Left kidney (tissue), 8 donors: Measurements from ENCODE around the gene PDIA4. TPM values are rescaled to one million over a fixed set of nuclear protein-coding genes. Genes with fewer than 3 reads are reported as not detected.
"Not testable (repeated sequence)": the region's sequence is repeated elsewhere in the genome, so short reads cannot be mapped to it uniquely, and the experiment has no call there.

ENCODE experiments used
- DNase-seq: peaks from one replicate; pipeline ENCODE4 v3.0.0-alpha.2; 2013
- long read RNA-seq, 8 donors: transcript quantifications; one replicate each; lab custom pipeline, GENCODE V29; 2026
- polyA plus RNA-seq: library from polyadenylated mRNA; unstranded; fragments of 120-200 nt; gene quantifications from one replicate; pipeline ENCODE4 v1.2.1, GENCODE V29; 2013; ENCODE audit not compliant: insufficient read length

PDIA4 gene, protein sequence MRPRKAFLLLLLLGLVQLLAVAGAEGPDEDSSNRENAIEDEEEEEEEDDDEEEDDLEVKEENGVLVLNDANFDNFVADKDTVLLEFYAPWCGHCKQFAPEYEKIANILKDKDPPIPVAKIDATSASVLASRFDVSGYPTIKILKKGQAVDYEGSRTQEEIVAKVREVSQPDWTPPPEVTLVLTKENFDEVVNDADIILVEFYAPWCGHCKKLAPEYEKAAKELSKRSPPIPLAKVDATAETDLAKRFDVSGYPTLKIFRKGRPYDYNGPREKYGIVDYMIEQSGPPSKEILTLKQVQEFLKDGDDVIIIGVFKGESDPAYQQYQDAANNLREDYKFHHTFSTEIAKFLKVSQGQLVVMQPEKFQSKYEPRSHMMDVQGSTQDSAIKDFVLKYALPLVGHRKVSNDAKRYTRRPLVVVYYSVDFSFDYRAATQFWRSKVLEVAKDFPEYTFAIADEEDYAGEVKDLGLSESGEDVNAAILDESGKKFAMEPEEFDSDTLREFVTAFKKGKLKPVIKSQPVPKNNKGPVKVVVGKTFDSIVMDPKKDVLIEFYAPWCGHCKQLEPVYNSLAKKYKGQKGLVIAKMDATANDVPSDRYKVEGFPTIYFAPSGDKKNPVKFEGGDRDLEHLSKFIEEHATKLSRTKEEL
- polyA plus RNA-seq, result 175 TPM
- long read RNA-seq, donor 1, transcript PDIA4-201 (10 exons, 2,903 nt), result major isoform, 41 of 221 reads
- long read RNA-seq, donor 1, partial matches to known transcripts, result 179 of 221 reads
- long read RNA-seq, donor 1, other reads (novel, unspliced or antisense), result 0 of 221 reads
- long read RNA-seq, donor 2, transcript PDIA4-201 (10 exons, 2,903 nt), result major isoform, 43 of 139 reads
- long read RNA-seq, donor 2, partial matches to known transcripts, result 92 of 139 reads
- long read RNA-seq, donor 2, other reads (novel, unspliced or antisense), result 0 of 139 reads
- long read RNA-seq, donor 3, transcript PDIA4-201 (10 exons, 2,903 nt), result major isoform, 27 of 112 reads
- long read RNA-seq, donor 3, transcript PDIA4-203 (3 exons, 632 nt), result minor isoform, 6 of 112 reads
- long read RNA-seq, donor 3, partial matches to known transcripts, result 79 of 112 reads
- long read RNA-seq, donor 3, other reads (novel, unspliced or antisense), result 0 of 112 reads
- long read RNA-seq, donor 4, partial matches to known transcripts, result 5 of 7 reads
- long read RNA-seq, donor 4, other reads (novel, unspliced or antisense), result 0 of 7 reads
- long read RNA-seq, donor 5, transcript PDIA4-201 (10 exons, 2,903 nt), result major isoform, 57 of 138 reads
- long read RNA-seq, donor 5, partial matches to known transcripts, result 70 of 138 reads
- long read RNA-seq, donor 5, other reads (novel, unspliced or antisense), result 8 of 138 reads
- long read RNA-seq, donor 6, transcript PDIA4-201 (10 exons, 2,903 nt), result major isoform, 29 of 184 reads
- long read RNA-seq, donor 6, partial matches to known transcripts, result 153 of 184 reads
- long read RNA-seq, donor 6, other reads (novel, unspliced or antisense), result 0 of 184 reads
- long read RNA-seq, donor 7, transcript PDIA4-203 (3 exons, 632 nt), result minor isoform, 8 of 187 reads
- long read RNA-seq, donor 7, transcript PDIA4-201 (10 exons, 2,903 nt), result major isoform, 59 of 187 reads
- long read RNA-seq, donor 7, partial matches to known transcripts, result 120 of 187 reads
- long read RNA-seq, donor 7, other reads (novel, unspliced or antisense), result 0 of 187 reads
- long read RNA-seq, donor 8, transcript PDIA4-201 (10 exons, 2,903 nt), result major isoform, 22 of 51 reads
- long read RNA-seq, donor 8, partial matches to known transcripts, result 24 of 51 reads
- long read RNA-seq, donor 8, other reads (novel, unspliced or antisense), result 5 of 51 reads

DNA sequence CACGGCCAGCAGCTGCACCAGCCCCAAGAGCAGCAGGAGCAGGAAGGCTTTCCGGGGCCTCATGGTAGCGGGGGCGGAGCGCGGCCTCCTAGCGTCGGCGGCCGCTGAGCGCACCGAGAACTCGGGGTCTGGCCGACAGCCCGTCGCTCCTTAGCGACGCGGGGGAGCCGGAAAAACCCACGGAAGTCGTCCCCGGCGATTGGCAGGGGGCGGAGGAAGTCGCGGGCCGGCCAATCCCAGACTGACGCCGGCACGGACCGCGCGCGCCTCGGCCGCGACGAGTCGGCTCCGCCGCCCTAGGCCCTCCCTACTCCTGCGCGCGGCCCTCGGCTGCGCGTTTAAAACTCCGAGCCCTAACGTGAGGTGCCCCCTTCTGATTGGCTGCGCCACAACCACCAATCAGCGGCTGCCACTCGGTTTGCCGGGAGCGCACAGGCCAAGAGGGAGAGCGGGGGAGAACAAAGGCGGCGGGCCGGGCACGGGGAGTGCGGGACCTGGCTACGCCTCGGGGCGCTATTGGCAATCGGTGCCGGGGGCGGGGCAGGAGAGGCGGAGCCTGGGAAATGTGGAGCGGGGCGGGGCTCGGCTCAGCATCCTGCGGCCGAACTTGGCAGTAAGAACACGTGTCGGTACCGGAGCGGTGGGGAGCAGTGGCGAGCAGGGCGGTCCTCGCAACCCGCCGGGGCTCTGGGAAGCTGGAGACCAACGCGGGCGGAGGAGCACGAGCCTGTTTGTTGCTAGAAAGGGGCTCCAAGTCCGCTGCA lies at the start of gene PDIA4:
Gene PDIA4 (minus strand): TSS at position 160 of the 764 bp plus-strand sequence. CDS start 97 bp downstream, at position 63.
- DNase-seq, result peak; percentile 99

DNA sequence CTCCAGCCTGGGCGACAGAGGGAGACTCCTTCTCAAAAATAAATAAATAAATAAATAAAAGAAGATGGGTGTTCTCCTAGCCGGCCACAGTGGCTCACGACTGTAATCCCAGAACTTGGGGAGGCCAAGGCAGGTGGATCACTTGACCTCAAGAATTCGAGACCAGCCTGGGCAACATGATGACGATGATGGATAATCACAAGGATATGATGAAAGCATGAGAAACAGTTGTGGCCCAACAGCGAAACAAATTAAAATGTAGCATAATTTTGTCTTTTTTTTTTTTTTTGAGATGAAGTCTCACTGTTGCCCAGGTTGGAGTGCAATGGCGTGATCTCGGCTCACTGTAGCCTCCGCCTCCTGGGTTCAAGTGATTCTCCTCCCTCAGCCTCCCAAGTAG lies 49.3 kb upstream of the PDIA4 start:
- no peak for DNase-seq

DNA sequence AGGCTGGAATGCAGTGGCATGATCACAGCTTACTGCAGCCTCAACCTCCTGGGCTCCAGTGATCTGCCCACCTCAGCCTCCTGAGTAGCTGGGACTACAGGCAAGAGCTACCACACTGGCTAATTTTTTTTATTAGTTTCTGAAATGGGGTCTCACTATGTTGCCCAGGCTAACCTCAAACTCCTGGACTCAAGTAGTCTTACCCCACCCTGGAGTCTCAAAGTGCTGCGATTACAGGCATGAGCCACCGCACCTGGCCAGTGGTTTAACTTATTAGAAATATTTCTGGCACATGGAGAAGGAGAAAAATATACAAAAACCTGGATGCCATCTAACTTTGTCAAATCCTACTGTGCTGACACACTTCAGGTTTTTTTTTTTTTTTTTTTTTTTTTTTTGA lies 47.0 kb upstream of the PDIA4 start:
- DNase-seq, result no peak

DNA sequence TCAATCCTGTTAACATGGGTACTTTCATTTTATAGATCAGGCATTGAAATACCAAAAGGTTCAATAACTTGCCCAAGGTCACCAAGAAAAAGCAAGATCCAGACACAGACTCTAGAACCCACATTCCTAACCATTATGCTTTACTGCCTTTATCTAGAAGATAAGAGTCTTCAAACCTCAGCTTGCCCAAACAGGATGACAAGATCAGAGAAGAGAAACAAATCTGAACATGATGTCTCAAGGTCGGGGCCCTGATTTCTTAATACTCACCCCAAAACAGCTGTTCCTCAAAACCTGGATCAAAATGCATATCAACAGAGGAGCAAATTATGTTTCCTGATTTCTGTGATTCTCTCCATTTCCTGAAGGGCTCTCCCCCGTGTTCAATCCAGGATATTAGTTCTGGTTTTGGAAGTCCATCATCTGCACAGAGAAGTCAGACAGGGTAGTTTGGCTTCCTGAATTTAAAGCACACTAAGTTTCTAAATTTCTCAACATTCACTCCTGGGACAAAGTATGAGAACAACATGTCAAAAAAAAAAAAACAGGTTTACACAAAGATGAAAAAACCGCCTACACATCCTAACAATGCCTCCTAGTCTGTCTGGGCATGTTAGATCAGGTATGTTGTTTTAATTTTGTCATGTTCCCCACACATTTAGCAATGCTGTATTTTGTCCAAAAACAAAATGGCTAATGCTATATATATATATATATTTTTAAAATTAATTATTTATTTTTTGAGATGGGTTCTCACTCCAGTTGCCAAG lies 46.0 kb upstream of the PDIA4 start:
- DNase-seq, result no peak

DNA sequence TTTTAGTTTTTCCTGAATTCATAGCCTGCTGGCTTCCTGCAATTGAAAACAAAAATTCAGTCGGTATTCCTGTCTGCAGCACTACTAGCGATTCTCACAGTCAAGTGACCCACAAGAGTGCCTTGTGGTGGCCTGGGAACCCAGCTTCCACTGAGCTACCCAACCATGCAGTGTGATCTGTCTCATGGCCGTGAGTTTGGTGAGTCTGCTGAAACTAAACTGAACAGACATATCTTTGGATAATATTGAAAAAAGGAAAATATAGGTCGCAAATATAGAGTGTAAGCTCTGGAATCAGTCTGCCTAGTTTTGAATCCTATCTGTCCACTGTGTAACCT lies 44.1 kb upstream of the PDIA4 start:
- no peak for DNase-seq

DNA sequence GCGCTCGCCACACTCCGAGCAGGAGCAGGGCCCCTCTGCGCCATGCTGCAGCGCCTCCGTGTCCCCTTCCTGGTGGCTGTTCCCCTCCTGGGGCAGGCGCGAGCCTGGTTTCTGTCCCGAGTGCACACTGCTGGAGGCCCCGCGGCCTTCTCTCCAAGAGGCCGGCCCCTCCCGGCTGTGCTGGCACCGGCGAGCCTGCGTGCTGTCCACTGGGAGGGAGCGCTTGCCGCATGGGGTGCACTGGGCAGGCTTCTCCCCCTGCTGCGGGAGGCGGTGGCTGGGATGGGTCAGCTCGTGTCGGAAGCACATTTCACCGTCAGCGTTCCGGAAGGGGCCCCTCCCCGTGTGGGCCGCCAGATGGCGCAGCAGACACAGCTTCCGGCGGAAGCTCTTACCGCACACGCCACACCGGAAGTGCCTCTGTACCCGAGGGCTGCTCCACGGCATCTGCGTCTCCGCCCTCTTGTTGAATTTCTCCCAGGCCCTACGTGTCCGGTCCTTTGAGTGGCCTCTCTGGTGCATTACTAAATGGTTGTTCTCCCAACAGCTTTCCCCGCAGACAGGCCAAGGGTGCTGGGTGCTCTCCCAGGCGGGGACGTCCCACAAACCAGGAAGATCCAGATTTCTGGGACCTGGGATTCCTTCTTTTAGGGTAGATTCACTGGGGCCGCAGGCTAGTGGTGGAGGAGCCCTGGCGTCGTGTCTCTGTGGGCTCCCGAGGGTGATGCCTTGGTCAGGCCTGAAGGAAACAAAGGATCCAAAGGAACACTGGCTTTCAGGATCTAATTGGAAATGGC lies 43.5 kb upstream of the PDIA4 start:
- no peak for DNase-seq

DNA sequence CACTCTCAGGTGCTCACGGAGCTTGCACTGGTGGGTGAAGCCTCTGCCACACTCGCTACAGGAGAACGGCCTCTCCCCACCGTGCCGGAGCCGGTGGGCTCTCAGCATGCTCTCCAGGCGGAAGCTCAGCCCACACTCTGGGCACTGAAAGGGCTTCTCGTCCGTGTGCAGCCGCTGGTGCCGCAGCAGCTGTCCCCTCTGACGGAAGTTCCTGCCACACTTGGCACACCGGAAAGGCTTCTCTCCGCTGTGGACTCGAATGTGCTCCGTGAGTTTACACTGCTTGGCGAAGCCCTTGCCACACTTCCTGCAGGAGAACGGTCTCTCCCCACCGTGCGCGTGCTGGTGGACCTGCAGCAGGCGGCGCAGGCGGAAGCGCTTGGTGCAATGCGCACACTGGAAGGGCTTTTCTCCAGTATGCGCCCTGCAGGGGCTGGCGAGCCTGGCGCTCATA lies 42.9 kb upstream of the PDIA4 start:
- no peak for DNase-seq

DNA sequence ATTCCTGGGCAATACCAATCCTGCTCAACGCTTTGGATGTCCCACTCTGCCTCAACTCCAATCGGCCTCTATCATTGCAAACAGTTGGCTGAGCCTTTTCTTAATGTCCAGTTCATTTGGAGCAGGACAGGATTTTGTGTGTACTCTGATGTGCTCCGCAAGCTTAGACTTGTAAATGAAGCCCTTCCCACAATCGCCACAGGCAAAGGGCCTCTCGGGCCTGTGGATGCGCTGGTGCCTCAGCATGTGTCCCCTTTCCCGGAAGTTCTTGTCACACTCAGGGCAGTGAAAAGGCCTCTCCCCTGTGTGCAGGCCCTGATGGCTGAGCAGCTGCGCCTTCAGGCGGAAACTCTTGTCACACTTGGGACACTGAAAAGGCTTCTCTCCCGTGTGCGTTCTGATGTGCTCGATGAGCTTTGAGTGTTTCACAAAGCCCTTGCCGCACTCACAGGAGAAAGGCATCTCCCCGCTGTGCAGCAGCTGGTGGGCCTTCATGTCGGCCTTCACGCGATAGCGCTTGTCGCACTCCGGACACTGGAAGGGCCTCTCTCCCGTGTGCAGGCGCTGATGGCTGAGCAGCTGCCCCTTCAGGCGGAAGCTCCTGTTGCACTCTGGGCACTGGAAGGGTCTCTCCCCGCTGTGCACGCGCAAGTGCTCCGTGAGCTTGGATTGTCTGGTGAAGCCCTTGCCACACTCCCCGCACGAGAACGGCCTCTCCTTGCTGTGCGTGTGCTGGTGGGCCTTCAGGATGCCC lies 42.2 kb upstream of the PDIA4 start:
- DNase-seq, result no peak

DNA sequence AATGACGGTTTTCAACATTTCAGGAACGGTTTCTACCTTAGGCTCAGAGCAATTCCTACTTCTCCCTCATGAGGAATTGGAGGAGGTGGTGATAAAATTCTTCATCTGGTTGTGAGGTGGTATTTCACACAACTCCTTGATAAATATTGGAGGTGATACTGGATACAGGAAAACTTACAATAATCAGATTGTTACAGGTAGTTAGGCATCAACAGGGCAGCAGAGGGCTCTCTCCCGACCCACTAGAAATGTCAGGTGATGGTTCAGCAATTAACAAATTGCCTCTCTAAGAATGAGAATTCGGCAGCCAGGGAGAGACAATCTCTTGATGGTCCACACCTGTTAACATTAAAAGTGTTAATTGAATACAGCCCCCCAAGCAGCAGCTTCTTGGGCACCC lies 39.6 kb upstream of the PDIA4 start:
- no peak for DNase-seq

DNA sequence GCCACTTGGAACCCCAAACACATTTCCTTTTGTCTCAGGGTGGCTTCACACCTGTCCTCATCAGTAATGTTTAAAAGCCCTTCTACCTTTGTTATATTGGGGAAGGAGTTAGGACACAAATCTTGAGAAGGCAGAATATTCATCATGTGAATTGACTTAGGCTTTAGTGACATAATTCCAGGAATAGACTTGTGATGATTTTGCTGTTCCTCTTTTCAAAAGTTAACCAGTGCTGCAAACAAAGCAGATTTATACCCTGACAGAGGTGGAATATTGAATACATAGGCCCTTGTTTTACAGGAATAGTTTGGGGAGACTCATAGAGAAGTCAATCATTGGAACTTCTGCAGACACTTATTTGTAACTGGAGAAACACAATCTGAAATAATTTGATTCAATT lies 35.2 kb upstream of the PDIA4 start:
- no peak for DNase-seq

DNA sequence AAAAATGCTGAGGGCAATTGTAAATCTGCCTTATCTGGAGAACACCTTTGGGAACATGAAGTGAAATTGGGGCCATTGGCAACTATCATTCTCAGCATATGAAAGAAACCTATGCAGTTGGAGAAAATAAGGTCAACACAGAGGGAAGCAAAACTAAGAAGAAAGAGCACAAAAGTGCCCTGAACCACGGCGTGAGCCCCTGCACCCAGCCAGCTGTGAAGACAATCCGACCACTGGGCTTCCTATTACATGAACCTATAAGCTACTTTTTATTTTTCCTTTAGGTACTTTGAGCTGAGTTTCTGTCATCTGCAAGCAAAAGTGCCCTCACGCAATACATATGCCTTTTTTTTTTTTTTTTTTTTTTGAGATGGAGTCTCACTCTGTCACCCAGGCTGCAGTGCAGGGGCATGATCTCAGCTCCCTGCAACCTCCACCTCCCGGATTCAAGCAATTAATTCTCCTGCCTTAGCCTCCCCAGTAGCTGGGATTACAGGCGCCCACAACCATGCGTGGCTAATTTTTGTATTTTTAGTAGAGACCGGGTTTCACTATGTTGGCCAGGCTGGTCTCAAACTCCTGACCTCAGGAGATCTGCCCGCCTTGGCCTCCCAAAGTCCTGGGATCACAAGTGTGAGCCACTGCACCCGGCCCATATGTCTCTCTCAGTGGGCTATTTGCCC lies 34.1 kb upstream of the PDIA4 start:
- not testable (repeated sequence) for DNase-seq

DNA sequence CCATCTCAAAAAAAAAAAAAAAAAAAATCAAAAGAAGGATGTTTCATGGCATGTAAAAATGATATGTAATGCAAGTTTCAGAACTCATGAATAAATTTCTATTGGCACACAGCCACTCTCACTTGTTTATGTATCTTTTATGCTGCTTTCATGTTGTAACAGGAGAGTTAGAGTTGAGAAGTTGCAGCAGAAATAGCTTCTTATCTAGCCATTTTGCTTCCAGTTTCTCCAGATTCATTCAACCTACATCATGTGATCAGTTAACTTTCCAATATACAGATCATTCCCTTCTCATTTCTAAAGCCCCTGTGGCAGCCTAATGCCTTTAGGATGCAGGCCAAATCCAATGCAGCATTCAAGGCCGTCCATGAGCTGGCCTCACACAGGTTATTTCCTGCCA lies 31.9 kb upstream of the PDIA4 start:
- no peak for DNase-seq

DNA sequence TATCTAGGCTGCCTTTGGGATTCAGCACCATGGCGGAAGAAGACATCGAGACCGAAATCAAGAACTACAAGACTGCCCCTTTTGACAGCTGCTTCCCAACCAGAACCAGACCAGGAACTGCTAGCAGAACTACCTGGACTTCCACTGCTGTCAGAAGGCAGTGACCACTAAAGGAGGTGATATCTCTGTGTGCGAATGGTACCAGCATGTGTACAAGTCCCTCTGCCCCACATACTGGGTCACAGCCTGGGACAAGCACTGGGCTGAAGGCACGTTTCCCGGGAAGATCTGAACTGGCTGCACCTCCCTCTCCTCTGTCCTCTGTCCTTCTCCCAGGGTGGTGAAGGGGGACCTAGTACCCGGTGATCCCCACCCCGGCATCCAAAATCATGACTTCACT lies 25.6 kb upstream of the PDIA4 start:
- DNase-seq, result no peak

DNA sequence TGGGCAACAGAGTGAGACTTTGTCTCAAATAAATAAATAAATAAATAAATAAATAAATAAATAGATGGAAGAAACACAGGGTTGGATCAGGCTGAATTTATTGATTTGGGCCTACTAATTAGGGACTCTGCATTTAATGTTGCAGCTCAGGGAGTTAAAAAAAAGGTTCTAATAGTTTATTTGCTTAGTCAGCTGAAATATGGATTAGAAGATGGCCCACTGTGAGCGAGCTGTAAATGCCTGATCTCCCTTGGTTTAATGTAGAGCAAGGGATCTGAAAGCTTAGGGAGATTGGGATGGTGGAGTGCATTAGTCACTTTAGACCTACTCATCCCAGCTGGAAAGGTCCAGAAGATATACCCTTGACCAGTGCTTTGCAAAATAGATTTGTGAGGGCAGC lies 25.1 kb upstream of the PDIA4 start:
- no peak for DNase-seq

DNA sequence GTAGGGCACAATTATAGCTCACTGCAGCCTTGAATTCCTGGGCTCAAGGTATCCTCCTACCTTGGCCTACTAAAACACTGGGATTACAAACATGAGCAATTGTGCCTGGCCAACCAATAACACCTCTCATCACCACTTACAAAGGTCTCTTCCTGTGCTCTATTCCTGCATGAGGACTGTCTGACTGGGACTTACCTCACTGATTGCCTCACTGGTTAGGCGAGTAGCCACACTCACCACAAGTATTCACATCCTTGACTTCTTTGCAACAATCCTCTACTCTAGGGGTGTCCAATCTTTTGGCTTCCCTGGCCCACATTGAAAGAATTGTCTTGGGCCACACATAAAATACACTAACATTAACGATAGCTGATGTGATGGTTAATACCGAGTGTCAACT lies 22.6 kb upstream of the PDIA4 start:
- DNase-seq, result no peak

DNA sequence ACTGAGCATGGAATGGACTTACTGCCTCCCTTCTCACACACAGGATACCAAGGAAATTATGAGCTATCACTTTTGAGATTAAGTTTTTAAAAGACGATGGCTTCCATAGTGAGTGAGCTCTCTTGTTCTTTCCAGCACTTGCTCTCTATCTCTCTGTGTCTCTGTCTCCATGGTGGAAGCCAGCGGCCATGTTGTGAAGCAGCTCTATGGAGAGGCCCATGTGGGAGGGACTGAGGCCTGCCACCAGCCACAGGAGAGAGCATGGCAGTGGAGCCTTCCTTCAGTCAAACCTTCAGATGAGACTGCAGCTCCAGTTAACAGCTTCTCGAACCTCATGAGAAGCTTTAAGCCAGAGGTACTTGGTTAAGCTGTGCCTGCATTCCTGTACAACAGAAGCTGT lies 20.5 kb upstream of the PDIA4 start:
- DNase-seq, result no peak

DNA sequence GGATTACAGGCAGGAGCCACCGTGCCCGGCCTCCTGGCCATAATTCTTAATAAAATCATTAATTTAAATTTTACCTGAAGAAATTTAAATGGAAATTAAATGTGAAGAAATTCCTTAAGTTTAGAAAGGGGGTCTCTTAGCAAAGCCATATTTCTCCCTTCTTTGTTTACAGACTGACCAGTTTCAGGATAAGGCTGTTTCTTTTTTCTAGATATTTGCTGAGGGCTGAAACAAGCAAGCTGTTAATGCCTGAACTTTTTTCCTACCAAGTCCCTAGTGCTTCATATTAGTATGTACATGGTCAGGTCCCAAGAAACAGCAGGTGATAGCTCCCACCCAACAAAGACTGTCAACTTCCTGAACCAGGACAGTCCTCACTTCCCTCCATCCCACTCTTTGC lies 18.1 kb upstream of the PDIA4 start:
- no peak for DNase-seq
